Heart right ventricle (tissue), 16 donors: ENCODE results near the gene NKX1-2. TPM values are rescaled to one million over a fixed set of nuclear protein-coding genes. Genes with fewer than 3 reads are reported as not detected.
A peak's percentile ranks its signal among the peaks of the same experiment; 100 is the strongest.

Source experiments
- ATAC-seq, 8 donors: fragments of 200-7000 bp; cut with Tn5 transposase; one replicate each; pipeline ENCODE4 v1.9.1; 2020; ENCODE audit warnings: mild to moderate bottlenecking in 8 of 8, moderate library complexity in 8 of 8, moderate number of reproducible peaks in 1 of 8
- DNase-seq, 2 donors: peaks; one replicate each; pipeline ENCODE4 v3.0.0-alpha.2; 2020
- H3K27ac ChIP-seq, 10 donors: fragments of 200-600 bp; sonication (generic) in 2 of 10; one replicate each; pipeline versions ENCODE4 v1.5.0 to v1.8.0; 2020 to 2022; ENCODE audit warnings: mild to moderate bottlenecking in 3 of 10
- H3K27me3 ChIP-seq, 7 donors: fragments of 200-600 bp; one replicate each; pipeline ENCODE4 v1.8.0; 2021 to 2022; ENCODE audit warnings: mild to moderate bottlenecking in 2 of 7
- H3K36me3 ChIP-seq, 9 donors: fragments of 200-600 bp; sonication (generic) in 1 of 9; one replicate each; pipeline versions ENCODE4 v1.5.0 to v1.8.0; 2020 to 2022; ENCODE audit warnings: mild to moderate bottlenecking in 2 of 9
- H3K4me1 ChIP-seq, 9 donors: fragments of 200-600 bp; sonication (generic) in 1 of 9; one replicate each; pipeline versions ENCODE4 v1.5.0 to v1.8.0; 2020 to 2022; ENCODE audit warnings: mild to moderate bottlenecking in 4 of 9
- H3K4me3 ChIP-seq, 10 donors: fragments of 200-600 bp; sonication (generic) in 2 of 10; one replicate each; pipeline versions ENCODE4 v1.5.0 to v1.8.0; 2020 to 2022; ENCODE audit warnings: mild to moderate bottlenecking in 7 of 10, moderate library complexity in 2 of 10
- H3K9me3 ChIP-seq, 11 donors: fragments of 200-600 bp in 10 of 11; sonication (generic) in 2 of 11; one replicate each; pipeline versions ENCODE4 v1.5.0 to v1.8.0; 2013 to 2022; ENCODE audit warnings: mild to moderate bottlenecking in 2 of 11, control low read depth in 1 of 11, moderate library complexity in 1 of 11
- WGBS, 2 donors: extraction: QIAGEN DNeasy Blood & Tissue Kit; methylation state at CpG; one replicate each; pipeline ENCODE4 v1.1.7; 2013; ENCODE audit warnings: inconsistent platforms in 1 of 2; 5-methylcytosine and 5-hydroxymethylcytosine counted together
- intact Hi-C, 10 donors: fragments of 100-400 bp; cut with DNase I; formaldehyde crosslinking; loops; one replicate each; pipeline versions ENCODE4 v1.11.1 to v1.14.2; 2022
- polyA plus RNA-seq, 2 donors: library from polyadenylated mRNA; stranded (reverse); fragments of 200-250 nt; gene quantifications; one replicate each; pipeline ENCODE4 v1.2.3, GENCODE V29; 2013
- total RNA-seq, 10 donors: library from RNA; stranded (reverse); fragmentation: NEBNext Ultra II Directional in 3 of 10; extraction: Animal tissue kit (Norgen Biotek cat#: 25700) in 3 of 10; gene quantifications; one replicate each; pipeline versions ENCODE4 v1.2.1 to v1.2.4, GENCODE V29; 2021 to 2023
- TF ChIP-seq, protein P1 (sequence below), 9 donors: fragments of 200-600 bp; sonication (generic) in 2 of 9; IDR thresholded peaks; one replicate each; pipeline versions ENCODE4 v1.5.0 to v1.8.0; 2021 to 2022; ENCODE audit warnings: antibody characterized with exemption in 9 of 9, mild to moderate bottlenecking in 5 of 9, moderate library complexity in 1 of 9
- donor health status: Arrhythmogenic right ventricular cardiomyopathy.
- donor health status: ischemic (EF 13 %, LVEDD 7.1; RV severe dilation, severe dysfunction).
- donor health status: healthy with polysubstance abuse.
- donor health status: DM: no; HTN: yes; CAD: no.
- donor health status: DM: no; HTN: no; CAD: no.
- donor health status: ischemic (EF 25% LVEDD 6.9; RV normal size, moderate dysfunction).
- donor health status: ischemic (EF 25% LVEDD 5.7; RV mildly dilated, moderate dysfunction).
- donor health status: healthy.
- donor health status: DM: yes; HTN: yes; CAD: no.
- donor health status: Ischemic cardiomyopathy.
- donor health status: ischemic (EF 35%, LVEDD 5.7; RV mildly dilated, moderate dysfunction).
- donor health status: nonischemic (EF 11% LVEDD 7.7; RV severe dilation, severe dysfunction).
- donor health status: DM: yes; HTN: yes; CAD: no.
- donor health status: PGD.
- donor health status: ischemic (EF 29% LVEDD 5.4; RV normal size, mild dysfunction).
- donor health status: nonischemic (EF 23%, LVEDD 6.1; RV moderate dilation, normal function).

Gene NKX1-2
- total and polyA plus RNA-seq, 12 donors: not detected

DNA sequence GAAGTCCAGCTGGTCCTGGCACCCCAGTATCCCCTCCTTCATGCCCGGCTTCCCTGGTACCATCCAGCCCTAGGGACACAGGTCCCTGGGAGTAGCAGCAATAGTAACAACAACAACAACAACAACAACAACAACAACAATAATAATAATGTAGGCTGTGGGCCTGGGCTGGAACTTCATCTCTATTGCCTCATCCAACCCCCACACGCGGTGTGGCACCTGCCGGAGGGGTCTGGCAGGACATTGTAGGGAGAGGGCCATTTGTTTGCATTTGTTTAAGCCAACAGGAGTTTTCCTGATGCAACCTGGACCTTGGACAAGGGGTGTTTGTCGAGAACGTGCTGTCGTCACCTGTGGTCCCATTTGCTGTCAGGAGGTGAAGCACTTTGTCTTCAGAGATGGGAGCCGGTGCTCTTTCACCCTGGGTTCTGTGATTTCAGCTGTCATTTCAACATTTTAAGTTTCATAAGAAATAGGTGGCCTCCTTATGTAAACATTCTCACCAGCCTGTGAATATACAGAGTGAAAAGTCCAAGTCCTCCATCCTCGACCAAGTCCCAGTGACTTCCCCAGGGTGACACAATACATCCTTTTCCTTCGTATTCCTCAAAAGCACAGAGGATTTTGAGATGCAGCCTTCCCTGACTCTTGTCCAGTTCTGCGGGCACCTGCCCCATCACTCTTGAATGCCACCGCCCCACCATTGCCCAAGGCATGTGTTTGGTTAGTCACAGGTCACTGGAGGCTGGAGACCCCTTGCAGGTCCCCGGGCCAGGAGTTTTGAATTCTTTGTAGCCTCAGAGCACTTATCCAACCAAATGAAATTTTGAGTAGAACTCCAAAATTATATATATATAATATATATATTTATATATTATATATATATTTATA lies 21.0 kb upstream of the NKX1-2 start:
- Histone ChIP-seq H3K4me3 (no peak overlapping the region), H3K27ac (no peak overlapping the region), H3K36me3 (no peaks in the 10 kb centered on the region), H3K9me3 (no peaks in the 10 kb centered on the region), H3K4me1 (peaks cover 0 to 4% (median under 1%) of the 10 kb centered on the region in 9 donors), H3K27me3 (no peaks in the 10 kb centered on the region)
- WGBS, 2 donors: 91 to 94% methylated on average over 13 of the region's 13 CpGs
- no peak for ATAC-seq
- TF ChIP-seq, protein P1, sequence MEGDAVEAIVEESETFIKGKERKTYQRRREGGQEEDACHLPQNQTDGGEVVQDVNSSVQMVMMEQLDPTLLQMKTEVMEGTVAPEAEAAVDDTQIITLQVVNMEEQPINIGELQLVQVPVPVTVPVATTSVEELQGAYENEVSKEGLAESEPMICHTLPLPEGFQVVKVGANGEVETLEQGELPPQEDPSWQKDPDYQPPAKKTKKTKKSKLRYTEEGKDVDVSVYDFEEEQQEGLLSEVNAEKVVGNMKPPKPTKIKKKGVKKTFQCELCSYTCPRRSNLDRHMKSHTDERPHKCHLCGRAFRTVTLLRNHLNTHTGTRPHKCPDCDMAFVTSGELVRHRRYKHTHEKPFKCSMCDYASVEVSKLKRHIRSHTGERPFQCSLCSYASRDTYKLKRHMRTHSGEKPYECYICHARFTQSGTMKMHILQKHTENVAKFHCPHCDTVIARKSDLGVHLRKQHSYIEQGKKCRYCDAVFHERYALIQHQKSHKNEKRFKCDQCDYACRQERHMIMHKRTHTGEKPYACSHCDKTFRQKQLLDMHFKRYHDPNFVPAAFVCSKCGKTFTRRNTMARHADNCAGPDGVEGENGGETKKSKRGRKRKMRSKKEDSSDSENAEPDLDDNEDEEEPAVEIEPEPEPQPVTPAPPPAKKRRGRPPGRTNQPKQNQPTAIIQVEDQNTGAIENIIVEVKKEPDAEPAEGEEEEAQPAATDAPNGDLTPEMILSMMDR (IDR thresholded peaks at IDR 0.05): no peak
- intact Hi-C loops: no loop called here
- no peak for DNase-seq

DNA sequence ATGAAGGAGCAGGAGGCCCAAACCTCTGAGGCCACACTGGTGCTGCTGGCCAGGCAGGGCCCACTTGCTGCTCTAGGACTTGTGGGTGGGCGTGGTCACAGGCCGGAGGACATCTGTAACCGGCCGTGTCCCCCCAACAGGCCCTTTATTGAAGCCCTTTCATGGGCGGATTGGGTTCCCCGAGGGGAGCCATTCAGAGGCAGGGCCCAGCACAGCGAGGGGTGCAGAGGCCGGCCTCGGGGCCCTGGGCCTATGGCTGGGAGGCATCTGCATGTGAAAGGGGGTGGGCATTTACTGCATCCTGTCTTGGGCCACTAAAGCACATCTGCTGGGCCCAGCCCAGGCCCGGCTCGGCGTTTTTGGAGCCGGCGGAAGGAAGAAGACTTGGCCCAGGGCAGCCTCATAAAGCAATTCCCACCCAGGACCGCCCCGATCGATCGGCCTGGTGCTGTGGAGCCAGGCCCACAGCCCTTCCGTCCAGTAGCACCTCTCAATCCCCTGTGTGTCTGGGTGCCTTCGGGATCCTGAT lies 20.2 kb upstream of the NKX1-2 start:
- intact Hi-C loops: no loop called here
- peak in 2 of 8 donors; percentile 5 to 38 for ATAC-seq
- no peak overlapping the region for H3K27ac ChIP-seq
- no peaks in the 10 kb centered on the region for H3K27me3 ChIP-seq
- no peaks in the 10 kb centered on the region for H3K36me3 ChIP-seq
- WGBS, 2 donors: 79 to 83% methylated on average over 20 of the region's 20 CpGs
- DNase-seq: no peak
- TF ChIP-seq, protein P1 (IDR thresholded peaks at IDR 0.05): no peak
- H3K4me3 ChIP-seq: no peak overlapping the region
- H3K9me3 ChIP-seq: no peaks in the 10 kb centered on the region
- H3K4me1 ChIP-seq: peaks cover 0 to 12% (median 8%) of the 10 kb centered on the region in 9 donors

DNA sequence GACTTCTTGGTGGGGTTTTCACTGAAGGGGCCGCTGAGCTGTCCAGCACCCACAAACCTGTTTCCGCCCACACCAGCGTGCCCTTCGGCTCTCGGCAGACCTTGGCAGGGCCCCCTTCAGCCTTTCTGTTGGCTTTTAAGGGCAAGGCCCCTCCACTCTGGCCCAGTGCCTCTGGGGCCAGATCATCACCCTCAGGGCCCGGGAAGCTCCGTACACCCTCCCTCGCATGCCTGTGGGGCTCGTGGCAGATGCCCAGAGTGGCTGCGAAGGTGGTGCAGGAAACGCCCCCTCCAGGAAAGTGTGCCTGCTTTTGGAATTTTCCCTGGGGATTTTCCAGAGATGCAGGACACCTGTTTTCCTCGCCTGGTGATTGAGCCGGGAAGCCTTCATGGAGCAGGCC lies 18.8 kb upstream of the NKX1-2 start:
- WGBS, 2 donors: 81 to 83% methylated on average over 13 of the region's 13 CpGs
- Histone ChIP-seq H3K27me3 (no peaks in the 10 kb centered on the region), H3K4me1 (peaks cover 0 to 22% (median 10%) of the 10 kb centered on the region in 9 donors), H3K27ac (no peak overlapping the region), H3K9me3 (no peaks in the 10 kb centered on the region), H3K4me3 (no peak overlapping the region), H3K36me3 (no peaks in the 10 kb centered on the region)
- TF ChIP-seq, protein P1 (IDR thresholded peaks at IDR 0.05): no peak
- DNase-seq (no peak), ATAC-seq (no peak)
- intact Hi-C loops: no loop called here

DNA sequence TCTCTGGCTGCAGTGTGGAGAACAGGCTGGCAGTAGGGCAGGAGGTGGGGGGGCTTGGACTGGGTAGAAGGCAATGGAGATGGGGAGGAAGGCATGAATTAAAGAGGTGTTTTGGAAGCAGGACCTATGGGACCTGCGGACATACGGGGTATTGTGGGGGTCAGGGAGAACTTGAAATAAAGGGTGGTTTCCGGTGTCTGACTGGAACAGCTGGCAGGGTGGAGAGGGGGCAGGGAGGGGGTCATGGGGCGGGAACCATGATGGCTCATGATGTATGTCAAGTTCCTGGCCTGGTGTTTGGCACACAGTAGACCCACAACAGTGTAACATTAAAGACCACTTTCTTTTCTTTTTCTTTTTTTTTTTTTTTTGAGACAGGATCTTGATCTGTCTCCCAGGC lies 17.3 kb upstream of the NKX1-2 start:
- Histone ChIP-seq H3K4me1 (peaks cover 0 to 25% (median 14%) of the 10 kb centered on the region in 9 donors), H3K9me3 (no peaks in the 10 kb centered on the region), H3K27ac (no peak overlapping the region), H3K4me3 (no peak overlapping the region), H3K27me3 (no peaks in the 10 kb centered on the region), H3K36me3 (no peaks in the 10 kb centered on the region)
- 88 to 90% methylated on average over 4 of the region's 4 CpGs for WGBS, 2 donors
- no peak for ATAC-seq
- intact Hi-C loops: no loop called here
- no peak for DNase-seq
- TF ChIP-seq, protein P1 (IDR thresholded peaks at IDR 0.05): no peak
